GM21526 (cell line): ENCODE measurements around the gene TAF3.

ENCODE experiments used
- ATAC-seq: cut with Tn5 transposase; IDR thresholded peaks from one replicate; pipeline ENCODE4 v1.9.1; 2021; ENCODE audit warnings: moderate library complexity; ENCODE audit not compliant: unreplicated experiment, low FRiP score

TAF3 gene

GRCh38 chr10:7866176-7866575 lies 47.9 kb downstream of the TAF3 start:
- ATAC-seq: no peak

GRCh38 chr10:7872041-7872442 lies 53.7 kb downstream of the TAF3 start:
- no peak for ATAC-seq

- no peak for ATAC-seq
Measured at GRCh38 chr10:7874864-7875263, 56.6 kb downstream of the TAF3 start.

GRCh38 chr10:7876541-7877127 lies 58.3 kb downstream of the TAF3 start:
- ATAC-seq: no peak

- no peak for ATAC-seq
Measured at GRCh38 chr10:7881119-7881518, 62.8 kb downstream of the TAF3 start.

GRCh38 chr10:7886056-7886455 lies 67.8 kb downstream of the TAF3 start:
- no peak for ATAC-seq

GRCh38 chr10:7887174-7887816 lies 69.0 kb downstream of the TAF3 start:
- no peak for ATAC-seq

- no peak for ATAC-seq
Measured at GRCh38 chr10:7889947-7890542, 71.7 kb downstream of the TAF3 start.

- ATAC-seq: no peak
Measured at GRCh38 chr10:7890781-7891180, 72.5 kb downstream of the TAF3 start.

- ATAC-seq: no peak
Measured at GRCh38 chr10:7891634-7892033, 73.3 kb downstream of the TAF3 start.

GRCh38 chr10:7892146-7892545 lies 73.8 kb downstream of the TAF3 start:
- ATAC-seq: no peak

- no peak for ATAC-seq
Measured at GRCh38 chr10:7895699-7896090, 77.4 kb downstream of the TAF3 start.

- ATAC-seq: no peak
Measured at GRCh38 chr10:7896297-7896696, 78.0 kb downstream of the TAF3 start.

- ATAC-seq: no peak
Measured at GRCh38 chr10:7901256-7901655, 83.0 kb downstream of the TAF3 start.

- ATAC-seq: no peak
Measured at GRCh38 chr10:7902413-7902812, 84.1 kb downstream of the TAF3 start.

- no peak for ATAC-seq
Measured at GRCh38 chr10:7903851-7904250, 85.5 kb downstream of the TAF3 start.

GRCh38 chr10:7906128-7906527 lies 87.8 kb downstream of the TAF3 start:
- ATAC-seq: no peak

- no peak for ATAC-seq
Measured at GRCh38 chr10:7908541-7909210, 90.4 kb downstream of the TAF3 start.

- ATAC-seq: no peak
Measured at GRCh38 chr10:7913126-7913872, 95.0 kb downstream of the TAF3 start.

GRCh38 chr10:7915923-7916536 lies 97.7 kb downstream of the TAF3 start:
- ATAC-seq: no peak

GRCh38 chr10:7917736-7918135 lies 99.4 kb downstream of the TAF3 start:
- ATAC-seq: no peak
